CD14-positive monocyte (primary cell): ENCODE measurements around the gene SETBP1. TPM values are rescaled to one million over a fixed set of nuclear protein-coding genes. Genes with fewer than 3 reads are reported as not detected.

Experiments
- DNase-seq, 3 donors: peaks; one replicate each; pipeline ENCODE4 v3.0.0-alpha.2; 2011 to 2022
- H2AFZ ChIP-seq: 2 replicates; pipeline ENCODE4 v1.6.0; 2012; ENCODE audit warnings: mild to moderate bottlenecking, low read depth, low read length, inconsistent platforms; ENCODE audit not compliant: insufficient read depth, poor library complexity, severe bottlenecking
- H3K27ac ChIP-seq, 2 donors: 1 replicate in 1 of 2; 2 replicates in 1 of 2; pipeline ENCODE4 v1.5.1; 2012 to 2013; ENCODE audit warnings: low read length in 2 of 2, control low read depth in 1 of 2, inconsistent platforms in 1 of 2, low read depth in 1 of 2, mild to moderate bottlenecking in 1 of 2
- H3K27me3 ChIP-seq, 2 donors: one replicate each; pipeline versions ENCODE4 v1.6.0 to v1.6.1; 2011 to 2013; ENCODE audit warnings: low read length in 2 of 2; ENCODE audit not compliant: control insufficient read depth in 2 of 2, insufficient read depth in 2 of 2
- H3K36me3 ChIP-seq, 2 donors: replicated peaks in 1 of 2; 1 replicate in 1 of 2; 2 replicates in 1 of 2; pipeline versions ENCODE4 v1.5.1 to v1.6.1; 2012 to 2013; ENCODE audit warnings: low read length in 2 of 2, control low read depth in 1 of 2, inconsistent platforms in 1 of 2, mild to moderate bottlenecking in 1 of 2; ENCODE audit not compliant: insufficient read depth in 2 of 2, control insufficient read depth in 1 of 2
- H3K4me1 ChIP-seq, 2 donors: 1 replicate in 1 of 2; 2 replicates in 1 of 2; pipeline versions ENCODE4 v1.5.1 to v1.6.1; 2012 to 2013; ENCODE audit warnings: low read length in 2 of 2, control low read depth in 1 of 2, inconsistent platforms in 1 of 2, mild to moderate bottlenecking in 1 of 2, moderate library complexity in 1 of 2; ENCODE audit not compliant: insufficient read depth in 2 of 2, control insufficient read depth in 1 of 2
- H3K4me2 ChIP-seq: replicated peaks from 2 replicates; pipeline ENCODE3; 2012; ENCODE audit warnings: low read length, moderate library complexity, mild to moderate bottlenecking; ENCODE audit not compliant: poor library complexity, severe bottlenecking; ENCODE audit errors: extremely low read depth
- H3K4me3 ChIP-seq, 3 experiments: fragments of 200-600 bp in 1 of 3; sonication (generic) in 1 of 3; replicated peaks in 1 of 3; 1 replicate in 2 of 3; 2 replicates in 1 of 3; pipeline ENCODE4 v1.5.1; 2011 to 2013; ENCODE audit warnings: low read length in 3 of 3, mild to moderate bottlenecking in 3 of 3, control low read depth in 2 of 3, low read depth in 2 of 3, inconsistent platforms in 1 of 3, moderate library complexity in 1 of 3
- H3K79me2 ChIP-seq: 2 replicates; pipeline ENCODE4 v1.6.0; 2012; ENCODE audit warnings: mild to moderate bottlenecking, control low read depth, inconsistent platforms, low read length, moderate library complexity; ENCODE audit not compliant: insufficient read depth
- H3K9ac ChIP-seq: 2 replicates; pipeline ENCODE4 v1.6.0; 2017; ENCODE audit warnings: low read length, mild to moderate bottlenecking; ENCODE audit not compliant: insufficient read depth, poor library complexity, severe bottlenecking
- H3K9me3 ChIP-seq, 2 donors: replicated peaks in 1 of 2; 1 replicate in 1 of 2; 2 replicates in 1 of 2; pipeline versions ENCODE4 v1.5.1 to v1.6.1; 2012 to 2013; ENCODE audit warnings: low read length in 2 of 2, control low read depth in 1 of 2; ENCODE audit not compliant: control insufficient read depth in 1 of 2, insufficient read depth in 1 of 2
- H4K20me1 ChIP-seq: 2 replicates; pipeline ENCODE4 v1.6.0; 2012; ENCODE audit warnings: mild to moderate bottlenecking, low read length, control low read depth, moderate library complexity; ENCODE audit not compliant: insufficient read depth
- H3K27ac Mint-ChIP-seq, 7 donors: one replicate each; pipeline ENCODE4 v1.8.0; 2020; ENCODE audit warnings: mild to moderate bottlenecking in 7 of 7, mixed read lengths in 7 of 7, moderate library complexity in 6 of 7, inconsistent platforms in 2 of 7
- H3K27me3 Mint-ChIP-seq, 3 donors: one replicate each; pipeline ENCODE4 v1.8.0; 2021 to 2022; ENCODE audit warnings: low read depth in 3 of 3, mild to moderate bottlenecking in 3 of 3, mixed read lengths in 3 of 3, moderate library complexity in 3 of 3, inconsistent platforms in 1 of 3
- H3K36me3 Mint-ChIP-seq, 2 donors: one replicate each; pipeline ENCODE4 v1.8.0; 2020; ENCODE audit warnings: mixed read lengths in 2 of 2, inconsistent platforms in 1 of 2, mild to moderate bottlenecking in 1 of 2
- H3K4me1 Mint-ChIP-seq: one replicate; pipeline ENCODE4 v1.8.0; 2020; ENCODE audit warnings: mild to moderate bottlenecking, mixed read lengths
- H3K4me3 Mint-ChIP-seq, 2 donors: one replicate each; pipeline ENCODE4 v1.8.0; 2020; ENCODE audit warnings: mild to moderate bottlenecking in 2 of 2, mixed read lengths in 2 of 2, moderate library complexity in 1 of 2
- H3K9me3 Mint-ChIP-seq, 7 donors: one replicate each; pipeline ENCODE4 v1.8.0; 2020 to 2022; ENCODE audit warnings: mixed read lengths in 7 of 7, mild to moderate bottlenecking in 6 of 7, moderate library complexity in 6 of 7, inconsistent platforms in 2 of 7
- WGBS: methylation state at CpG from one replicate; pipeline ENCODE4 v1.1.5; 2013; ENCODE audit warnings: missing lambda C conversion rate; ENCODE audit not compliant: insufficient coverage; 5-methylcytosine and 5-hydroxymethylcytosine counted together
- intact Hi-C, 2 donors: fragments of 100-400 bp; cut with micrococcal nuclease; formaldehyde crosslinking; loops; one replicate each; pipeline versions ENCODE4 v1.15.0 to v1.15.1; 2023
- polyA plus RNA-seq, 3 donors: library from polyadenylated mRNA; depleted of rRNA in 1 of 3; unstranded in 2 of 3; stranded (reverse) in 1 of 3; fragments of 300-500 nt in 2 of 3; fragments of >200 nt in 1 of 3; fragmentation: Illumina TruSeq in 2 of 3; gene quantifications; 1 replicate in 2 of 3; 2 replicates in 1 of 3; pipeline ENCODE4 v1.2.3, GENCODE V29; 2012 to 2021
- TF ChIP-seq, protein P1 (sequence below): fragments of 200-600 bp; IDR thresholded peaks from one replicate; pipeline ENCODE4 v1.8.0; 2022; ENCODE audit warnings: antibody characterized with exemption, mild to moderate bottlenecking

The SETBP1 gene
- polyA plus RNA-seq, 3 donors, result 0.01 to 1.2 TPM; not detected in 1

DNA sequence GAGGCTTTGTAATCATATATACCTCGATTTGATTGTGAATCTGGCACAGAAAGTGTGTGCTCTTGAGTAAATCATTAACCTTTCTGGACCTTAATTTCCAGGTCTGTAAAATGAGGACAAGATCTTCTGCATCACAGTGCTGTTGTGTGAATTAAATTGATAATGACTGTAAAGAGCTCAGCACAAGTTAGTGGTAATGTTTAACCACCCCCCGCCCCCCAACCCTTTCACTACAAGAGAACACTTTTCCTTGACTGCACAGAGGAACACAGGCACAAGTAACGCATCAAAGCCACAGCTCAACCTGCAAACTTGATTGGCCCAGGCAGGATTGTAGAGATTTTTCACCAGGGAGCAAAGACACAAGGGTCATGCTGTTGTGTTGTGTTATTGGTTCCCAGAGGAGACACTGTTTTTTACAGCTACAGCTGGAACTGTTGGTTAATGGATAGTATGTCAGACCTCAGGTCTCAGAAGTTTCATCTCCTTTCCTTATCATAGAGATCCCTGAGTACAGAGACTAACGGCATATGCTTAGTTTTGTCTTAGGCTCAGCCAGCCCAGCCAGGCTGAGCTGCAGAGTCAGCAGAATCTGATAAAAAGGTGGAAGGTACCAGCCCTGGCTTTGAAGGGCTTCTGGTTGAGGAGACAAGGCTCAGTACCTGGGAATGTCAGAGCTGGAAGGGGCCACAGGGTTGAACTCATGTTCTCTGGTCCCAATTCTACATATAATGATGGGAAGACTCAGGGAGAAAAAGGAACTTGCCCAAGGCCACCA, 10.6 kb downstream of the SETBP1 start:
- Mint-ChIP-seq H3K36me3 (peaks cover 0 to 3% of the 10 kb centered on the region in 2 donors), H3K27me3 (peaks cover 48 to 72% (median 55%) of the 10 kb centered on the region in 3 donors), H3K4me3 (peak overlapping the region in 1 of 2 donors; percentile 13), H3K27ac (no peak overlapping the region), H3K9me3 (peaks cover 0 to 8% (median 0%) of the 10 kb centered on the region in 7 donors), H3K4me1 (no peaks in the 10 kb centered on the region)
- Histone ChIP-seq H3K79me2 (no peaks in the 10 kb centered on the region), H3K4me3 (no peak overlapping the region), H2AFZ (no peak overlapping the region), H3K9ac (no peak overlapping the region), H4K20me1 (no peaks in the 10 kb centered on the region), H3K27me3 (peaks cover 44 to 75% of the 10 kb centered on the region in 2 donors), H3K36me3 (no peaks in the 10 kb centered on the region), H3K9me3 (no peaks in the 10 kb centered on the region), H3K27ac (no peak overlapping the region), H3K4me2 (no peak overlapping the region), H3K4me1 (no peaks in the 10 kb centered on the region)
- intact Hi-C loops, result no loop called here
- DNase-seq, result no peak
- 89% methylated on average over 3 of the region's 4 CpGs for WGBS
- TF ChIP-seq, protein P1, sequence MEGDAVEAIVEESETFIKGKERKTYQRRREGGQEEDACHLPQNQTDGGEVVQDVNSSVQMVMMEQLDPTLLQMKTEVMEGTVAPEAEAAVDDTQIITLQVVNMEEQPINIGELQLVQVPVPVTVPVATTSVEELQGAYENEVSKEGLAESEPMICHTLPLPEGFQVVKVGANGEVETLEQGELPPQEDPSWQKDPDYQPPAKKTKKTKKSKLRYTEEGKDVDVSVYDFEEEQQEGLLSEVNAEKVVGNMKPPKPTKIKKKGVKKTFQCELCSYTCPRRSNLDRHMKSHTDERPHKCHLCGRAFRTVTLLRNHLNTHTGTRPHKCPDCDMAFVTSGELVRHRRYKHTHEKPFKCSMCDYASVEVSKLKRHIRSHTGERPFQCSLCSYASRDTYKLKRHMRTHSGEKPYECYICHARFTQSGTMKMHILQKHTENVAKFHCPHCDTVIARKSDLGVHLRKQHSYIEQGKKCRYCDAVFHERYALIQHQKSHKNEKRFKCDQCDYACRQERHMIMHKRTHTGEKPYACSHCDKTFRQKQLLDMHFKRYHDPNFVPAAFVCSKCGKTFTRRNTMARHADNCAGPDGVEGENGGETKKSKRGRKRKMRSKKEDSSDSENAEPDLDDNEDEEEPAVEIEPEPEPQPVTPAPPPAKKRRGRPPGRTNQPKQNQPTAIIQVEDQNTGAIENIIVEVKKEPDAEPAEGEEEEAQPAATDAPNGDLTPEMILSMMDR, result no peak

DNA sequence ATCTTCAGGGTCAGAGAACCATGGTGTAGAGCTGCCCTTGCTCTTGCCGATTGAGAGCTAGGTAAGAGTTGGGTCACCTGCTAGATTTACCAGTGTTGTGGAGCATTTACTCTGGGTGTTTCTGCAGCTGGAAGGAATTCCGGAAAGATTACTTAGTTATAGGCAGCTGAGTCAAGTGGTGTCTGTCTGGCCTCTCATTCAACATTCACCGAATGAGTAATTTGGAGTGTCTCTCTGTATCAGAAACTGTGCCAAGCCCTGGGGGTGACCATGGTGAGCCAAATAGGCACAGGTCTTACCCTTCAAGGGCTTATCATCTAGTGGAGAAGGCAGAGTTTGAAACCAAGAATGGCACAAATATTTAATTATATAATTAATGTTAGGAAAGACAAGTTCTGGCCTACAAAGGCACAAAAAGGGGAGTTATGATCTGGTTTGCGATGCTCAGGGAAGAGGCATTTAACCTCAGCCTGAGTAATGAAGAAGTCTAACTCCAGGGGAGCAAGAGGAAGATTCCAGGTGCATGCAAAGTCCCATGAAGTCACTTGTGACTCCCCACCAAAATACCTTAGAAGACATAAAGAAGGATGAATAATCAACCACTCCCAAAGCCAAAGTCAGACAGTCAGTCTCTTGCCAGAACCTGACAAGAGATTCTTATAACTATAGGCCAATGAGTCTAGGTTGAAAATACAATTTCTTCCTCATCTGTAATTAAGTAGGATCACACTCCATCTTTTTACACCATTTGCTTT, 12.5 kb downstream of the SETBP1 start:
- intact Hi-C loops, result no loop called here
- Histone ChIP-seq H3K4me1 (no peaks in the 10 kb centered on the region), H3K36me3 (no peaks in the 10 kb centered on the region), H3K27me3 (peaks cover 39 to 70% of the 10 kb centered on the region in 2 donors), H4K20me1 (no peaks in the 10 kb centered on the region), H2AFZ (no peak overlapping the region), H3K4me2 (no peak overlapping the region), H3K9ac (no peak overlapping the region), H3K9me3 (no peaks in the 10 kb centered on the region), H3K79me2 (no peaks in the 10 kb centered on the region), H3K4me3 (no peak overlapping the region), H3K27ac (no peak overlapping the region)
- WGBS, result 96% methylated on average over 3 of the region's 4 CpGs
- Mint-ChIP-seq H3K36me3 (peaks cover 0 to 3% of the 10 kb centered on the region in 2 donors), H3K9me3 (peaks cover 0 to 5% (median 0%) of the 10 kb centered on the region in 7 donors), H3K4me1 (no peaks in the 10 kb centered on the region), H3K27me3 (peaks cover 46 to 67% (median 51%) of the 10 kb centered on the region in 3 donors), H3K4me3 (no peak overlapping the region), H3K27ac (no peak overlapping the region)
- no peak for DNase-seq
- TF ChIP-seq, protein P1, result no peak
